Measurements from ENCODE around the gene FAM131A.

FAM131A gene

DNA sequence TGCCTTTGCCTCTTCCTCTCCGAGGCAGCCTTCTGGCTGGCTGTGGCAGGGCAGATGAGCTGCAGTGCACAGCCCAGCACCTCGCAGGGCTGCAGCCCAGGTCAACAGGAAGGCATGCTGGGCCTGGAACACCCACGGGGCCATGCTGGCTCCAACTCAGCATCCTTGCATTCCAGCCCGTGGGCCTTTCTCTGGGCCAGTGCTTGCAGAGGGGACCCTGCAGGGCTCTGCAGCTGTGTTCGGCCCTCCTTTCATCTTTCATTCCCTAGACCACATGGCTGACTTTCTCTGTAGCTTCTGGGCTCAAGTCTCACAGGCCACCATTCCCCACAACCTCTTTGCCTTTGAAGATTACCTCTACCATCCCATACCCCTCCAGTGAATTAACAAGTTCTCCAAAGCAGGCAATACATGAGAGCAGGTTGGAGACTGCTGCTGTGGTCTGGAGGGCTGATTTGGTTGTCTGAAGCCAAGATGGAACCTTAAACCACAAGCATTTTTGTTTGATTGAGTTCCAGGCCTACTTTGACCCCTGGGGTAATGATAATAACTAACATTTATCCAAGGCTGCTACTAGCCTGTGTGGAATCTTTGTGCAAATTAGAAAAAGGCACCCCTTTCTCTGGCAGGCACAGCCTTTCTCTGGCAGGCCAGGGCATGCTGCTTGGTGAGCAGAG is 5.9 kb downstream of the FAM131A start:
- Mint-ChIP-seq H3K4me3 (no peak overlapping the region), H3K4me1 (ENCODE audit: low read depth) (no peaks in the 10 kb centered on the region), H3K27ac (no peak overlapping the region), H3K27me3 (no peaks in the 10 kb centered on the region), H3K9me3 (no peaks in the 10 kb centered on the region), H3K36me3 (ENCODE audit: low read depth) (peaks cover 3% of the 10 kb centered on the region)

DNA sequence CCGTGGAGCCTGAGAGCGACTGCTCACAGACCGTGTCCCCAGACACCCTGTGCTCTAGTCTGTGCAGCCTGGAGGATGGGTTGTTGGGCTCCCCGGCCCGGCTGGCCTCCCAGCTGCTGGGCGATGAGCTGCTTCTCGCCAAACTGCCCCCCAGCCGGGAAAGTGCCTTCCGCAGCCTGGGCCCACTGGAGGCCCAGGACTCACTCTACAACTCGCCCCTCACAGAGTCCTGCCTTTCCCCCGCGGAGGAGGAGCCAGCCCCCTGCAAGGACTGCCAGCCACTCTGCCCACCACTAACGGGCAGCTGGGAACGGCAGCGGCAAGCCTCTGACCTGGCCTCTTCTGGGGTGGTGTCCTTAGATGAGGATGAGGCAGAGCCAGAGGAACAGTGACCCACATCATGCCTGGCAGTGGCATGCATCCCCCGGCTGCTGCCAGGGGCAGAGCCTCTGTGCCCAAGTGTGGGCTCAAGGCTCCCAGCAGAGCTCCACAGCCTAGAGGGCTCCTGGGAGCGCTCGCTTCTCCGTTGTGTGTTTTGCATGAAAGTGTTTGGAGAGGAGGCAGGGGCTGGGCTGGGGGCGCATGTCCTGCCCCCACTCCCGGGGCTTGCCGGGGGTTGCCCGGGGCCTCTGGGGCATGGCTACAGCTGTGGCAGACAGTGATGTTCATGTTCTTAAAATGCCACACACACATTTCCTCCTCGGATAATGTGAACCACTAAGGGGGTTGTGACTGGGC is 7.3 kb downstream of the FAM131A start:
- H3K4me3 Mint-ChIP-seq, result no peak overlapping the region
- no peak overlapping the region for H3K27ac Mint-ChIP-seq
- H3K4me1 Mint-ChIP-seq (ENCODE audit: low read depth), result no peaks in the 10 kb centered on the region
- H3K36me3 Mint-ChIP-seq (ENCODE audit: low read depth), result peaks cover 3% of the 10 kb centered on the region
- H3K27me3 Mint-ChIP-seq, result no peaks in the 10 kb centered on the region
- no peaks in the 10 kb centered on the region for H3K9me3 Mint-ChIP-seq

DNA sequence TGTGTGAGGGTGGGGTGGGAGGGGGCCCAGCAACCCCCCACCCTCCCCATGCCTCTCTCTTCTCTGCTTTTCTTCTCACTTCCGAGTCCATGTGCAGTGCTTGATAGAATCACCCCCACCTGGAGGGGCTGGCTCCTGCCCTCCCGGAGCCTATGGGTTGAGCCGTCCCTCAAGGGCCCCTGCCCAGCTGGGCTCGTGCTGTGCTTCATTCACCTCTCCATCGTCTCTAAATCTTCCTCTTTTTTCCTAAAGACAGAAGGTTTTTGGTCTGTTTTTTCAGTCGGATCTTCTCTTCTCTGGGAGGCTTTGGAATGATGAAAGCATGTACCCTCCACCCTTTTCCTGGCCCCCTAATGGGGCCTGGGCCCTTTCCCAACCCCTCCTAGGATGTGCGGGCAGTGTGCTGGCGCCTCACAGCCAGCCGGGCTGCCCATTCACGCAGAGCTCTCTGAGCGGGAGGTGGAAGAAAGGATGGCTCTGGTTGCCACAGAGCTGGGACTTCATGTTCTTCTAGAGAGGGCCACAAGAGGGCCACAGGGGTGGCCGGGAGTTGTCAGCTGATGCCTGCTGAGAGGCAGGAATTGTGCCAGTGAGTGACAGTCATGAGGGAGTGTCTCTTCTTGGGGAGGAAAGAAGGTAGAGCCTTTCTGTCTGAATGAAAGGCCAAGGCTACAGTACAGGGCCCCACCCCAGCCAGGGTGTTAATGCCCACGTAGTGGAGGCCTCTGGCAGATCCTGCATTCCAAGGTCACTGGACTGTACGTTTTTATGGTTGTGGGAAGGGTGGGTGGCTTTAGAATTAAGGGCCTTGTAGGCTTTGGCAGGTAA is 8.1 kb downstream of the FAM131A start:
- H3K36me3 Mint-ChIP-seq (ENCODE audit: low read depth), result peaks cover 3% of the 10 kb centered on the region
- no peaks in the 10 kb centered on the region for H3K27me3 Mint-ChIP-seq
- H3K4me1 Mint-ChIP-seq (ENCODE audit: low read depth), result no peaks in the 10 kb centered on the region
- no peak overlapping the region for H3K27ac Mint-ChIP-seq
- no peaks in the 10 kb centered on the region for H3K9me3 Mint-ChIP-seq
- no peak overlapping the region for H3K4me3 Mint-ChIP-seq

- Mint-ChIP-seq H3K27me3 (no peaks in the 10 kb centered on the region), H3K4me1 (ENCODE audit: low read depth) (no peaks in the 10 kb centered on the region), H3K9me3 (no peaks in the 10 kb centered on the region), H3K36me3 (ENCODE audit: low read depth) (peaks cover 3% of the 10 kb centered on the region), H3K4me3 (no peak overlapping the region), H3K27ac (no peak overlapping the region)
These were observed 9.2 kb downstream of the FAM131A start for GRCh38 chr3:184346480-184347190.

DNA sequence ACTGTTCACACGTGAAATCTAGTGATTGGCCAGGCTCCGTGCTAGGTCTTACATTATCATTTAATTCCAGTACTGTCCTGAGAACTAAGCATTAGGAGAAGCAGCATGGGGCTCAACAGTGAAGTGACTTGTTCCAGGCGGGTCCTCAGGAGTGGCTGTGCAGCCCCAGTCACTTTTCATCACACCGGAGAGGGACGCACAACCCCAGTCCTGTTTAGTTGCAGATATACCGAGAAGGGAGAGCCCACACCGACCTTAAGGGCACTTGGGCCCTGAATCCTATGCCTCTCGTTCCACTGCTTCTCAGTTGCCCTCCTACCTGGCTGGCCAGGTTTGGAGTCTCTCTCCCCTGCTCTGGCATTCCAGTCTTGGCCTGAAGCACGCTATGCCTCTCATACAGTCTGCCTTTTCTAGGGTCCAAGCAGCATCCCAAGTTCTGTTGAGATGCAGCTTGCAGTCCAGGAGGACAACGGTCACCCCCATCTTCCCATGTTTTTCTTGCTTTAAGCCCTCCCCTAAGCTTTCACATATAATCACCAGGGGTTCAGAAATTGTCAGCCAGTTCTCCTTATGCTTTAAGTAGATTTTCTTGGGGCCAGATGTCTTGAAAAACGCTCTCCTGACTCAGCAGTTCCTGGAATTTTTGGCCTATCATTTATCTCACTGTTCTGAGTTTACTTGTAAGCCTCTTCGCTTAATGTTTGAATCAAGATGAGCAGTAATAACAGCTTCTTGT is 10.1 kb downstream of the FAM131A start:
- Mint-ChIP-seq H3K27me3 (no peaks in the 10 kb centered on the region), H3K27ac (no peak overlapping the region), H3K36me3 (ENCODE audit: low read depth) (peaks cover 3% of the 10 kb centered on the region), H3K4me3 (no peak overlapping the region), H3K9me3 (no peaks in the 10 kb centered on the region), H3K4me1 (ENCODE audit: low read depth) (no peaks in the 10 kb centered on the region)

- H3K4me1 Mint-ChIP-seq (ENCODE audit: low read depth), result no peaks in the 10 kb centered on the region
- H3K9me3 Mint-ChIP-seq, result no peaks in the 10 kb centered on the region
- no peaks in the 10 kb centered on the region for H3K27me3 Mint-ChIP-seq
- H3K36me3 Mint-ChIP-seq (ENCODE audit: low read depth), result peaks cover 3% of the 10 kb centered on the region
- H3K4me3 Mint-ChIP-seq, result no peak overlapping the region
- no peak overlapping the region for H3K27ac Mint-ChIP-seq
These were observed 10.6 kb downstream of the FAM131A start for GRCh38 chr3:184348057-184348382.

GRCh38 chr3:184349563-184350470 is 12.4 kb downstream of the FAM131A start:
- H3K36me3 Mint-ChIP-seq (ENCODE audit: low read depth), result peaks cover 3% of the 10 kb centered on the region
- no peaks in the 10 kb centered on the region for H3K9me3 Mint-ChIP-seq
- H3K27me3 Mint-ChIP-seq, result no peaks in the 10 kb centered on the region
- H3K27ac Mint-ChIP-seq, result no peak overlapping the region
- H3K4me1 Mint-ChIP-seq (ENCODE audit: low read depth), result no peaks in the 10 kb centered on the region
- no peak overlapping the region for H3K4me3 Mint-ChIP-seq

DNA sequence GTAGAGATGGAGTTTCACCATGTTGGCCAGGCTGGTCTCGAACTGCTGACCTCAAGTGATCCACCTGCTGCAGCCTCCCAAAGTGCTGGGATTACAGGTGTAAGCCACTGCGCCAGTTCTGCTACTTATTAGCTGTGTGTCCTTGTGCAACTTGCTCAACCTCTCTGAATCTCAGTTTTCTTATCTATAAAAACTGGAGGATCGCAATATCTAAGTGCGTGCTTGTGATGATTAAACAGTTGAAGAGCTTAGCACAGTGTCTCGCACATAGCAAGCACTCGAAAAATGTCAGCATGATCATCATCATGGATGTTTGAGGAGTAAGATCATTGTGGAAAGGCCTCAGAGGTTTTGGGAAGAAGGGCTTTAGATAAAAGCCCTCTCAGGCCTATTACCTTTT is 13.2 kb downstream of the FAM131A start:
- no peak overlapping the region for H3K4me3 Mint-ChIP-seq

DNA sequence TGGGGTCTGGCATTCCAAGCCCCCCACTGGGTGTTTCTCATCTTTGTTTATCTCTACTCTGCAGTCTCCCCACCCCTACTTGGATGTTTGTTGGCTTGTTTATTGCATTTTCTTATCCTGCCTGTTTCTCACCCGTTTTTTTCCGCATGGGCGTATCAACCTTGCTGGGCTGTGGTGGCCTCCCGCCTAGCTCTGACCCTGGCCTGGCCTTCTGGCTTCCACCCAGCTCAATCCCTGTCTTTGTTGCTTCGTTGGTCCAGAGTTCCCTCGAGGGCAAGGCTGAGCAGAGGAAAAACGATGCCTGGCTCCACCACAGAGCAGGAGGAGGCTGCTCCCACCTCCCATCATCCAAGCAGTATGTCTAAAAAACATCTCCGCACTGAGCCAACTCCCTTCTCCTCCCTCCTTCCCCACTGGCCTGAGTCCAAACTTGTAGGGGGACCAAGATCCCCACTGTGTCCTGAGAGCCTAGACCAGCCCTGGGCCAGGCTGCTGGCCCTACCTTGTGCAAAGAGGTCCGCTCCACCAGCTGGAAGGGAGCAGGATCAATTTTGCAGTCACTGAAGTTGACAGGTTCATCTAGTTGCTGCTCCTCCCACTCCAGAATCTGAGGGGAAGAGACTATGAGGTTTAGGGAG is 14.2 kb downstream of the FAM131A start:
- no peaks in the 10 kb centered on the region for H3K9me3 Mint-ChIP-seq
- no peaks in the 10 kb centered on the region for H3K27me3 Mint-ChIP-seq
- no peaks in the 10 kb centered on the region for H3K4me1 Mint-ChIP-seq (ENCODE audit: low read depth)
- peaks cover 6% of the 10 kb centered on the region for H3K36me3 Mint-ChIP-seq (ENCODE audit: low read depth)
- H3K4me3 Mint-ChIP-seq, result no peak overlapping the region
- H3K27ac Mint-ChIP-seq, result no peak overlapping the region

More for the DNA sequence above, 13.2 kb downstream of the FAM131A start:
- Mint-ChIP-seq H3K9me3 (no peaks in the 10 kb centered on the region), H3K4me1 (ENCODE audit: low read depth) (no peaks in the 10 kb centered on the region), H3K27me3 (no peaks in the 10 kb centered on the region), H3K27ac (no peak overlapping the region), H3K36me3 (ENCODE audit: low read depth) (peaks cover 6% of the 10 kb centered on the region)

DNA sequence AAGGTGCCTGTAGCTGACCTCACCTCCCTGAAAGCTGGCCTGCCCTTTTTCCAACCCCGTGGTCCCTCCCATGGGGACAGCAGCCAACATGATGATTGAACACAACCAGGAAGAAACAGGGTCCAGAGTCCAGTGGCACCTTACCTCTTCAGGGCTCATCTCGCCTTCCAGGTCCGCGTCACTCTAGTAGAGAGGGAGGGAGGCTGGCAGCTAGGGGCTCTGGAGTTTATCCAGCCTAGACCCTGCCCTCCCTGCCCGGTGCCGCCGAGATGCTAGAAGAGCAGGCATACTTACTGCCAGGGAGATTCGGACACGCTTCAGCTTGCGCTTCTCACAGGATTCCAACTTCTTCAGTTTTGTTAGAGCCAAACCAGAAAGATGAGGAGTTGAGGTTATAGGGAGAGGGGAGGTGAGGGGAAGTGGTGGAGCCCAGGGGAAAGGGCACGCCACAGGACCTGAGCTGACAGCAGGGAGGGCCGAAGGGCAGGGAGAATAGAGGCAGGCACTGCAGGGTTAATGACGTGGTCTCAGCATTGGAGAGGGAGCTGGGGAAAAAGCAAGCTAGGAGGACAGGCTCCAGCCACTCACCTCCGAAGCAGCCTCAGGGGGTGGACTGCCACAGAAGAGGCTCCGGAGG is 14.9 kb downstream of the FAM131A start:
- Mint-ChIP-seq H3K4me3 (no peak overlapping the region), H3K27ac (no peak overlapping the region), H3K9me3 (no peaks in the 10 kb centered on the region), H3K4me1 (ENCODE audit: low read depth) (no peaks in the 10 kb centered on the region), H3K36me3 (ENCODE audit: low read depth) (peaks cover 6% of the 10 kb centered on the region), H3K27me3 (no peaks in the 10 kb centered on the region)

GRCh38 chr3:184352897-184353545 is 15.6 kb downstream of the FAM131A start:
- no peaks in the 10 kb centered on the region for H3K4me1 Mint-ChIP-seq (ENCODE audit: low read depth)
- H3K9me3 Mint-ChIP-seq, result no peaks in the 10 kb centered on the region
- H3K27ac Mint-ChIP-seq, result no peak overlapping the region
- peaks cover 6% of the 10 kb centered on the region for H3K36me3 Mint-ChIP-seq (ENCODE audit: low read depth)
- no peaks in the 10 kb centered on the region for H3K27me3 Mint-ChIP-seq
- no peak overlapping the region for H3K4me3 Mint-ChIP-seq

- Mint-ChIP-seq H3K4me1 (ENCODE audit: low read depth) (no peaks in the 10 kb centered on the region), H3K36me3 (ENCODE audit: low read depth) (peaks cover 6% of the 10 kb centered on the region), H3K4me3 (no peak overlapping the region), H3K9me3 (no peaks in the 10 kb centered on the region), H3K27ac (no peak overlapping the region), H3K27me3 (no peaks in the 10 kb centered on the region)
These were observed 16.1 kb downstream of the FAM131A start for GRCh38 chr3:184353546-184353941.
